AG04450 (cell line): ENCODE results near the gene UBLCP1. TPM values are rescaled to one million over a fixed set of nuclear protein-coding genes. Genes with fewer than 3 reads are reported as not detected.

Experiments used
- CTCF ChIA-PET: fragments of 300-600, 350-600 bp; formaldehyde crosslinking; extraction: SDS; loops from one replicate; lab custom pipeline; 2022; ENCODE audit warnings: antibody characterized with exemption, inconsistent platforms; lab: Charles Lee
- POLR2A ChIA-PET: fragments of 350-600 bp; formaldehyde crosslinking; extraction: SDS; loops from one replicate; lab custom pipeline; 2021; ENCODE audit warnings: antibody characterized with exemption, inconsistent platforms; lab: Yijun Ruan, JAX
- DNase-seq: peaks from one replicate; pipeline ENCODE4 v3.0.0-alpha.2; 2011; ENCODE audit warnings: low read depth, low spot score
- H3K27ac ChIP-seq: one replicate; pipeline ENCODE4 v1.5.1; 2012; ENCODE audit warnings: low read depth, low read length, control low read depth
- H3K27me3 ChIP-seq: one replicate; pipeline ENCODE4 v1.6.0; 2012; ENCODE audit warnings: low read length; ENCODE audit not compliant: control insufficient read depth, insufficient read depth
- H3K4me3 ChIP-seq: 2 replicates; pipeline ENCODE4 v1.5.1; 2011; ENCODE audit warnings: mild to moderate bottlenecking, low read depth, low read length, control low read depth
- H3K9me3 ChIP-seq: 2 replicates; pipeline ENCODE4 v1.5.1; 2012; ENCODE audit warnings: low read length; ENCODE audit not compliant: control insufficient read depth, insufficient read depth
- polyA plus RNA-seq: library from polyadenylated mRNA; depleted of rRNA; stranded (reverse); fragments of >200 nt; gene quantifications from 2 replicates; pipeline ENCODE4 v1.2.3, GENCODE V29; 2011
- TF ChIP-seq, protein P1 (sequence below): IDR thresholded peaks from 2 replicates; pipeline ENCODE4 v1.5.1; 2011; ENCODE audit warnings: low read depth, low read length, control low read depth, inconsistent platforms

Gene UBLCP1
- polyA plus RNA-seq, 1 experiment = 34.4 TPM

DNA sequence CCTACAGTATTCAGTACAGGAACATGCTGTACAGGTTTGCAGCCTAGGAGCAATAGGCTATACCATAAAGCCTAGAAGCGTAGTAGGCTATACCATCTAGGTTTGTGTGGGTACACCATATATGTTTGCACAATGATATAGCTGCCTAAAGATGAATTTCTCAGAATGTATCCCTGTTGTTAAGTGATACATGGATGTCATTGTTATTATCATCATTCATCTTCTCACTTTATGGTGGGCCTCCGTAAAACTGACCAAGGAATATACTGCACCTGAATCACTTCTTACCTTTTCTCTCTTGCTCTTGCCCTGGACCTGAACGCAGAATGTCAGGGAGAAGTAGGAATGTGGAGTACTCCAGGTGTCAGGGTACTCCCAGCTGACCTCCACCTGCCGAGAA, 55.4 kb downstream of the UBLCP1 start:
- CTCF ChIA-PET = interaction anchor here (1.2 to 7.1 kb wide), 2 partner anchors 162 to 668 kb away, joined by 3 to 100 read pairs; no protein-coding TSS in a partner anchor
- TF ChIP-seq, protein P1, sequence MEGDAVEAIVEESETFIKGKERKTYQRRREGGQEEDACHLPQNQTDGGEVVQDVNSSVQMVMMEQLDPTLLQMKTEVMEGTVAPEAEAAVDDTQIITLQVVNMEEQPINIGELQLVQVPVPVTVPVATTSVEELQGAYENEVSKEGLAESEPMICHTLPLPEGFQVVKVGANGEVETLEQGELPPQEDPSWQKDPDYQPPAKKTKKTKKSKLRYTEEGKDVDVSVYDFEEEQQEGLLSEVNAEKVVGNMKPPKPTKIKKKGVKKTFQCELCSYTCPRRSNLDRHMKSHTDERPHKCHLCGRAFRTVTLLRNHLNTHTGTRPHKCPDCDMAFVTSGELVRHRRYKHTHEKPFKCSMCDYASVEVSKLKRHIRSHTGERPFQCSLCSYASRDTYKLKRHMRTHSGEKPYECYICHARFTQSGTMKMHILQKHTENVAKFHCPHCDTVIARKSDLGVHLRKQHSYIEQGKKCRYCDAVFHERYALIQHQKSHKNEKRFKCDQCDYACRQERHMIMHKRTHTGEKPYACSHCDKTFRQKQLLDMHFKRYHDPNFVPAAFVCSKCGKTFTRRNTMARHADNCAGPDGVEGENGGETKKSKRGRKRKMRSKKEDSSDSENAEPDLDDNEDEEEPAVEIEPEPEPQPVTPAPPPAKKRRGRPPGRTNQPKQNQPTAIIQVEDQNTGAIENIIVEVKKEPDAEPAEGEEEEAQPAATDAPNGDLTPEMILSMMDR = no peak
- Histone ChIP-seq H3K4me3 (no peak overlapping the region), H3K27ac (no peak overlapping the region), H3K9me3 (no peaks in the 10 kb centered on the region), H3K27me3 (no peaks in the 10 kb centered on the region)
- POLR2A ChIA-PET = no interaction called here
- DNase-seq = no peak

- ChIA-PET POLR2A (no interaction called here), CTCF (interaction anchor here (7.1 kb wide), 1 partner anchor 163 kb away, joined by 100 read pairs; no protein-coding TSS in a partner anchor)
- TF ChIP-seq, protein P1 = no peak
- Histone ChIP-seq H3K27ac (no peak overlapping the region), H3K4me3 (no peak overlapping the region), H3K27me3 (no peaks in the 10 kb centered on the region), H3K9me3 (no peaks in the 10 kb centered on the region)
- no peak for DNase-seq
Measured at GRCh38 chr5:159319363-159319762, 56.3 kb downstream of the UBLCP1 start.

- no peak for DNase-seq
- POLR2A ChIA-PET = no interaction called here
- no peaks in the 10 kb centered on the region for H3K9me3 ChIP-seq
- H3K4me3 ChIP-seq = no peak overlapping the region
- H3K27me3 ChIP-seq = no peaks in the 10 kb centered on the region
- no peak overlapping the region for H3K27ac ChIP-seq
- TF ChIP-seq, protein P1 = no peak
- CTCF ChIA-PET = interaction anchor here (0.6 to 7.1 kb wide), 3 partner anchors 33 to 680 kb away, joined by 3 to 100 read pairs (median 5); no protein-coding TSS in a partner anchor
Measured at GRCh38 chr5:159319832-159320231, 56.7 kb downstream of the UBLCP1 start.

- CTCF ChIA-PET = no interaction called here
Measured at GRCh38 chr5:159322180-159322579, 59.1 kb downstream of the UBLCP1 start.

More at GRCh38 chr5:159322180-159322579, 59.1 kb downstream of the UBLCP1 start:
- no peaks in the 10 kb centered on the region for H3K9me3 ChIP-seq
- TF ChIP-seq, protein P1 = no peak
- no peaks in the 10 kb centered on the region for H3K27me3 ChIP-seq
- POLR2A ChIA-PET = no interaction called here
- H3K4me3 ChIP-seq = no peak overlapping the region
- no peak overlapping the region for H3K27ac ChIP-seq
- no peak for DNase-seq
